ENCODE measurements around the gene AMN. TPM values are rescaled to one million over a fixed set of nuclear protein-coding genes. Genes with fewer than 3 reads are reported as not detected.

AMN gene
- total RNA-seq, 6 experiments from 2014 or later, result 7.1 to 69.1 (median 28.6) TPM

- 90% methylated on average over 3 of the region's 28 CpGs for WGBS (ENCODE audit: insufficient coverage, low coverage, low lambda C conversion rate, missing lambda C conversion rate)
- Histone ChIP-seq H3K4me1 (peaks cover 0 to 5% (median 0%) of the 10 kb centered on the region in 4 donors), H3K36me3 (no peaks in the 10 kb centered on the region), H3K27me3 (no peaks in the 10 kb centered on the region), H3K27ac (no peak overlapping the region), H3K4me3 (no peak overlapping the region), H3K9me3 (no peaks in the 10 kb centered on the region)
- intact Hi-C loops (cut with DNase I), result loop anchor here in 1 of 2 donors (10.0 kb wide), 1 partner anchor 139 kb away; the partner anchor contains the start of gene TRAF3
- DNase-seq, result peak in 1 of 3 donors; percentile 39
- no peak for ATAC-seq
- TF ChIP-seq POLR2A (IDR thresholded peaks at IDR 0.05) (no peak), CTCF (IDR thresholded peaks at IDR 0.05) (no peak)
Observed at GRCh38 chr14:102913341-102914211, 8.9 kb upstream of the AMN start.

GRCh38 chr14:102914474-102915291, 7.8 kb upstream of the AMN start:
- Histone ChIP-seq H3K36me3 (no peaks in the 10 kb centered on the region), H3K4me3 (no peak overlapping the region), H3K4me1 (peaks cover 0 to 5% (median 0%) of the 10 kb centered on the region in 4 donors), H3K27ac (no peak overlapping the region), H3K9me3 (no peaks in the 10 kb centered on the region), H3K27me3 (no peaks in the 10 kb centered on the region)
- TF ChIP-seq POLR2A (IDR thresholded peaks at IDR 0.05) (no peak), CTCF (IDR thresholded peaks at IDR 0.05) (no peak)
- intact Hi-C loops (cut with DNase I), result loop anchor here (5.0 to 10.0 kb wide), 2 partner anchors 140 to 142 kb away; partner anchors contain the start of gene TRAF3 (in 1 of the 2)
- peak; percentile 48 to 62 (median 58) for ATAC-seq
- 49% methylated on average over 3 of the region's 26 CpGs for WGBS (ENCODE audit: insufficient coverage, low coverage, low lambda C conversion rate, missing lambda C conversion rate)
- DNase-seq, result peak in 1 of 3 donors; percentile 58

GRCh38 chr14:102915292-102916110, 7.0 kb upstream of the AMN start:
- Histone ChIP-seq H3K27me3 (no peaks in the 10 kb centered on the region), H3K36me3 (no peaks in the 10 kb centered on the region), H3K27ac (no peak overlapping the region), H3K4me3 (no peak overlapping the region), H3K4me1 (peaks cover 0 to 5% (median 0%) of the 10 kb centered on the region in 4 donors), H3K9me3 (no peaks in the 10 kb centered on the region)
- intact Hi-C loops (cut with DNase I), result loop anchor here (5.0 to 10.0 kb wide), 2 partner anchors 141 to 143 kb away; partner anchors contain the start of gene TRAF3 (in 1 of the 2)
- ATAC-seq (no peak), DNase-seq (no peak)
- TF ChIP-seq POLR2A (IDR thresholded peaks at IDR 0.05), result no peak
- no peak for TF ChIP-seq CTCF (IDR thresholded peaks at IDR 0.05)
- WGBS (ENCODE audit: insufficient coverage, low coverage, low lambda C conversion rate, missing lambda C conversion rate), result 52% methylated on average over 3 of the region's 19 CpGs
